Measurements from ENCODE around the gene CNPY2. TPM values are rescaled to one million over a fixed set of nuclear protein-coding genes. Genes with fewer than 3 reads are reported as not detected.
"Not testable (repeated sequence)": the region's sequence is repeated elsewhere in the genome, so short reads cannot be mapped to it uniquely, and the experiment has no call there.

CNPY2 gene
- total RNA-seq, 4 donors from 2014 or later: 72.5 to 131 (median 91.0) TPM

DNA sequence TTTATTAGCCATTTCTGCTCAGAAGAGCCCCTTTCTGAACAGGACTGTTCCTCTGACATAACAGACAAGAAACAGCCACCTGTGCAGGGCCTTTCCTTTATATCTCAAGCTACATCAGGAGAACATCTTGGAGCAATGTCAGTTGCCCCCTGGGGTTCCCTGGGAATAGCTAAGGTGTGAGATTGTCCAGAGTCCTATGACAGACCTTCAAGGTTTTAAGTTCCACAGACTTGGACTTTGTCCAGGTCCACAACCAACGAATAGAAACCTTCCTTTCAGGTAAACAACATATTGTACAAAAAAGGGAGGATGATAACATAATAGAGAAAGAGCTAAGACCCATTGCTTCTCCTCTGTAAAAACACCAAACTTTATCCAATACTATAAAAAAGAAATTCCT lies 25.8 kb upstream of the CNPY2 start:
- Histone ChIP-seq H3K9me3 (no peaks in the 10 kb centered on the region), H3K27ac (no peak overlapping the region), H3K4me1 (no peaks in the 10 kb centered on the region), H3K36me3 (peaks cover 0 to 41% (median 0%) of the 10 kb centered on the region in 3 donors), H3K27me3 (no peaks in the 10 kb centered on the region), H3K4me3 (no peak overlapping the region)
- no peak for DNase-seq
- TF ChIP-seq, protein P1, sequence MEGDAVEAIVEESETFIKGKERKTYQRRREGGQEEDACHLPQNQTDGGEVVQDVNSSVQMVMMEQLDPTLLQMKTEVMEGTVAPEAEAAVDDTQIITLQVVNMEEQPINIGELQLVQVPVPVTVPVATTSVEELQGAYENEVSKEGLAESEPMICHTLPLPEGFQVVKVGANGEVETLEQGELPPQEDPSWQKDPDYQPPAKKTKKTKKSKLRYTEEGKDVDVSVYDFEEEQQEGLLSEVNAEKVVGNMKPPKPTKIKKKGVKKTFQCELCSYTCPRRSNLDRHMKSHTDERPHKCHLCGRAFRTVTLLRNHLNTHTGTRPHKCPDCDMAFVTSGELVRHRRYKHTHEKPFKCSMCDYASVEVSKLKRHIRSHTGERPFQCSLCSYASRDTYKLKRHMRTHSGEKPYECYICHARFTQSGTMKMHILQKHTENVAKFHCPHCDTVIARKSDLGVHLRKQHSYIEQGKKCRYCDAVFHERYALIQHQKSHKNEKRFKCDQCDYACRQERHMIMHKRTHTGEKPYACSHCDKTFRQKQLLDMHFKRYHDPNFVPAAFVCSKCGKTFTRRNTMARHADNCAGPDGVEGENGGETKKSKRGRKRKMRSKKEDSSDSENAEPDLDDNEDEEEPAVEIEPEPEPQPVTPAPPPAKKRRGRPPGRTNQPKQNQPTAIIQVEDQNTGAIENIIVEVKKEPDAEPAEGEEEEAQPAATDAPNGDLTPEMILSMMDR (IDR thresholded peaks at IDR 0.05): no peak
- TF ChIP-seq POLR2A (IDR thresholded peaks at IDR 0.05): no peak

DNA sequence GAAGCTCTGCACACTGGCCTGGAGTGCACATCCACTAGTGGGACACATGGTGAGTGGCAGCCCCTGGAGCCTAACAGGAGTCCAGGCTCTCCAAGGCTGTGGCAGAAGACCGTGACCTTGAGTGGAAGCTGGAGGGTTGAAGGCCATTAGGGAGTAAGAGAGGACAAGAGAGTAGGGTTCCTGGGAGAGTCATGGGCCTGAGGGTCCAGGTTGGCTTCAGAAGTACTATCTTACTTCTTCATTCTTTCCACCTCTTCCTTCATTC lies 23.3 kb upstream of the CNPY2 start:
- TF ChIP-seq POLR2A (IDR thresholded peaks at IDR 0.05): no peak
- TF ChIP-seq, protein P1 (IDR thresholded peaks at IDR 0.05): no peak
- no peaks in the 10 kb centered on the region for H3K9me3 ChIP-seq
- peak overlapping the region in 3 of 4 donors; percentile 2 to 26 (median 10) for H3K4me3 ChIP-seq
- H3K27me3 ChIP-seq: no peaks in the 10 kb centered on the region
- DNase-seq: no peak
- peaks cover 0 to 19% (median 0%) of the 10 kb centered on the region in 3 donors for H3K36me3 ChIP-seq
- H3K4me1 ChIP-seq: no peaks in the 10 kb centered on the region
- H3K27ac ChIP-seq: peak overlapping the region; percentile 40 to 75 (median 72)

DNA sequence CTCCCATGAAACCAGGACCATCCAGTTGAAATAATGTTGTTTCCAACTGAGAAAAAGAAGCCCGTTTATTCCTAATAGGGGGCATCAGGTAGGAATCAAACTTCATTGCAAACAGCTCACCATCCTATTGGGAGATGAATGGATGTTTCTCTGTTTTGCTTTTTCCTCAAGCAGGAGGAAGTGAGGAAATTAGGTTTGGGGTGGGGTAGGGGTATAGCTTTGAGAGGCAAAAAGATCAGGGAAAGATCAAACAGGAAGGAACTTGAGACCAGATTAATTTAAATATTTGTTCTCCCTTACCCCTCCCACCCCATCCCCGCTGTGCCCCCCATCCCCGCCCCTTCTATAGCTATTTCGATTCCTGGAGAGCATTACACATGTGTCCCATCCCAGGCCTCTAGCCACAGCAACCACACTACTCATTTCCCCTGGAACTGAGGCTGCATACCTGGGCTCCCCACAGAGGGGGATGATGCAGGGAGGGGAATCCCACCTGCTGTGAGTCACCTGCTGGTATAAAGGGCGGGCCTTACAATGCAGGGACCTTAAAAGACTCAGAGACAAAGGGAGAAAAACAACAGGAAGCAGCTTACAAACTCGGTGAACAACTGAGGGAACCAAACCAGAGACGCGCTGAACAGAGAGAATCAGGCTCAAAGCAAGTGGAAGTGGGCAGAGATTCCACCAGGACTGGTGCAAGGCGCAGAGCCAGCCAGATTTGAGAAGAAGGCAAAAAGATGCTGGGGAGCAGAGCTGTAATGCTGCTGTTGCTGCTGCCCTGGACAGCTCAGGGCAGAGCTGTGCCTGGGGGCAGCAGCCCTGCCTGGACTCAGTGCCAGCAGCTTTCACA lies 22.7 kb upstream of the CNPY2 start, which contains the start of gene IL23A:
IL23A (plus strand) TSS at position 577 of the 850 bp plus-strand sequence; CDS start at position 738, 161 bp downstream.
- Histone ChIP-seq H3K9me3 (no peaks in the 10 kb centered on the region), H3K27ac (peak within 1 kb of the TSS; percentile 40 to 75 (median 72)), H3K4me1 (no peaks in the 10 kb centered on the region), H3K4me3 (peak within 1 kb of the TSS in 3 of 4 donors; percentile 2 to 26 (median 10)), H3K27me3 (no peaks in the 10 kb centered on the region), H3K36me3 (peaks cover 0 to 14% (median 0%) of the 10 kb centered on the region in 3 donors)
- TF ChIP-seq, protein P1 (IDR thresholded peaks at IDR 0.05): no peak
- TF ChIP-seq POLR2A (IDR thresholded peaks at IDR 0.05): no peak
- peak in 2 of 3 donors; percentile 75 for DNase-seq

DNA sequence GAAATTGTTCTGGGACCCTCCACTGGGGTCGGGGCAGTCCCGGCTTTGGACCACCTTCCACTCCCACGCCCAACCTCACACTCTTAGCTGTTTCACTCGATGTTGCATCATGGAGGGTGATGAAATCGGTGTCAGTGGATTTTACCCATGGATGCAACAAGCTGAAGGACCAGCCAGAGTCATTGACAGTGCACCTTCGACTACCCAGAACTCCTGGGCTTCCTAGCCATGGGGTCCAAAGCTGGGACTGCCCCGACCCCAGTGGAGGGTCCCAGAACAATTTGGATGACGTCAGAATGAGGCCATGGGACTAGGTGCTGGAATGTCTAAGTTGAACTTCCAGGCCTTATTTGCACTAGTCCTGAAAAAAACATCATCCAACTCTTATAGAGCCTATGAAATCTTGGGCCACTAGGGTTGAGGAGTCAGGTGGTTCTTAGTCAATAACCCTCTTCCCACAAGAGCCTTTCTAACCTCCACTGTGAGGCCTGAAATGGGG lies 22.0 kb upstream of the CNPY2 start:
- H3K27me3 ChIP-seq: no peaks in the 10 kb centered on the region
- H3K36me3 ChIP-seq: peaks cover 0 to 7% (median 0%) of the 10 kb centered on the region in 3 donors
- peak overlapping the region; percentile 40 to 75 (median 72) for H3K27ac ChIP-seq
- no peak overlapping the region for H3K4me3 ChIP-seq
- no peaks in the 10 kb centered on the region for H3K9me3 ChIP-seq
- DNase-seq: peak in 1 of 3 donors; percentile 5
- TF ChIP-seq, protein P1 (IDR thresholded peaks at IDR 0.05): no peak
- no peak for TF ChIP-seq POLR2A (IDR thresholded peaks at IDR 0.05)
- H3K4me1 ChIP-seq: peaks cover 0 to 5% (median 0%) of the 10 kb centered on the region in 4 donors

DNA sequence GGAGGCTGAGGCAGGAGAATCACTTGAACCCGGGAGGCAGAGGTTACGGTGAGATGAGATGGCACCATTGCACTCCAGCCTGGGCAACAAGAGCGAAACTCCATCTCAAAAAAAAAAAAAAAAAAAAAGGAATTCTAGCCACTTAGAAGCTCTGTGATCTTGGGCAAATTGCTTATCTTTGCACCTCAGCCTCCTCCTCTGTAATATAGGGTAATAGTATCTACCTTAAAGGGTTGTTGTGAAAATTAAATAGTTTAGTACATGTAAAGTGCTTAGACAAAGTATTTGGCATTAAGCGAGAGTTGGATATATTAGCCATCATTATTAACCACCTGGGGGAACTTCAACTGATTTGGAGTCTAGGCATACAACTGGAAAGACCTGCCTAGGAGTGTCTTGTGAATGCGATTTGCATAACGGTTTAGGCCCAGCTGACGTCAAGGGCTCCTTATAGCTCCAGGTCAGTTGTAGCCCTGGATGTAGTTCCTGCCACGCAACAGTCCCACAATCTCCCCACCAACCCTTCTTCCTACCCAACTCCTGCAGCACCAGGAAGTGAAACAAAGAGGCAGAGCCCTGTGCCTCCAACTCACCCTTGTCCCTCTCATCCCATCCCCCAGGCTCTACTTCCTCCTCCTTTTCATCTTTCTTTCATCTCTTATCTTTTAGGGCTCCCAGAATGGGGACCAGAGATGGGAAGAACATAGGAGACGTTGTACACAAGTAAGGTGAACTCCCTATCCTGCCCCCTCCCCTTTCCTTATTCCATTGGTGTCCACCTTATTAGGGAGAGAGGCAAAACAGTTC lies 20.8 kb upstream of the CNPY2 start:
- no peak overlapping the region for H3K27ac ChIP-seq
- no peaks in the 10 kb centered on the region for H3K36me3 ChIP-seq
- TF ChIP-seq POLR2A (IDR thresholded peaks at IDR 0.05): no peak
- TF ChIP-seq, protein P1 (IDR thresholded peaks at IDR 0.05): no peak
- H3K27me3 ChIP-seq: no peaks in the 10 kb centered on the region
- peak in 2 of 3 donors; percentile 29 to 30 for DNase-seq
- H3K4me3 ChIP-seq: no peak overlapping the region
- peaks cover 0 to 7% (median 0%) of the 10 kb centered on the region in 4 donors for H3K4me1 ChIP-seq
- no peaks in the 10 kb centered on the region for H3K9me3 ChIP-seq

DNA sequence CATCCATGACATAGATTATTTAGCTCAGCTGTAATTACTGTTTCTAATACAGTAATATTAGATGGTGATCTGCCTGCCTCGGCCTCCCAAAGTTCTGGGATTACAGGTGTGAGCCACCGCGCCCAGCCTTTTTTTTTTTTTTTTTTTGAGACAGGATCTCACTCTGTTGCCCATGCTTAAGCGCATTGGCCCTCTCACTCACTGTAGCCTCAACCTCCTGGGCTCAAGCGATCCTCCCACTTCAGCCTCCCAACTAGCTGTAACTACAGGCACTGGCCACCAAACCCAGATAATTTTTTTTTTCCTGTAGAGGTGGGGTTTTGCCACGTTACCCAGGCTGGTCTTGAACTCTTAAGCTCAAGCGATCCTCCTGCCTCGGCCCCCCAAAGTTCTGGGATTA lies 19.7 kb upstream of the CNPY2 start:
- not testable (repeated sequence) for H3K4me3 ChIP-seq, H3K27ac ChIP-seq, H3K27me3 ChIP-seq, DNase-seq, H3K9me3 ChIP-seq, H3K4me1 ChIP-seq, H3K36me3 ChIP-seq
